ENCODE data around the gene TCEA3. TPM values are rescaled to one million over a fixed set of nuclear protein-coding genes. Genes with fewer than 3 reads are reported as not detected.

TCEA3 gene
- total and polyA plus RNA-seq, 2 experiments from 2014 or later, result not detected

DNA sequence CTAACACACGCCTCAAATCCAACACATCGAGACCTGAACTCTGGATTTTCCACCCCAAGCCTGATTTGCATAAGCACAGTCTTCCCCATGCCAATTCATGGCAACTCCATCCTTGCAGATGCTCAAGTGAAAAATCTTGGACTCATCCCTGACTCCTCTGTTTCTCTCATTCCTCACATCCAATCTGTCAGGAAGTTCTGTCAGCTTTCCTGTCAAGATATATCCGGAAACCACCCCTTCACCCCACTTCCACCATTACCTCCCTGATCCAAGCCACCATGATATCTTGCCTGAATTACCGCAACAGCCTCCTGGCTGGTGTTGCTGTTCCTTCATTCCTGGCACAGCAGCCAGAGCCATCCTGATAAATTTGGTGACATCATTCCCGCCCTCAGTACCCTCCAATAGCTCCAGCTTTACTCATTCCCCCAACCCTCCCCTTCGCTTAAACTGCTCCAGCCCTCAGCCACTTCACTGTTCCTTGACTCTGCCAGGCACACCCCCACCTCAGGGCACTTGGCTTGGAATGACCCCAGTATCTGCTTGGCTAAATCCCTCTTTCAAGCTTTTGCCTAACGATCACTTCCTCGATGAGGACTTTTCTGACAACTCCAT, 17.4 kb downstream of the TCEA3 start:
- no peaks in the 10 kb centered on the region; the same call in 1 of the 3 replicates for H3K9me3 Mint-ChIP-seq
- TF ChIP-seq, protein P1, sequence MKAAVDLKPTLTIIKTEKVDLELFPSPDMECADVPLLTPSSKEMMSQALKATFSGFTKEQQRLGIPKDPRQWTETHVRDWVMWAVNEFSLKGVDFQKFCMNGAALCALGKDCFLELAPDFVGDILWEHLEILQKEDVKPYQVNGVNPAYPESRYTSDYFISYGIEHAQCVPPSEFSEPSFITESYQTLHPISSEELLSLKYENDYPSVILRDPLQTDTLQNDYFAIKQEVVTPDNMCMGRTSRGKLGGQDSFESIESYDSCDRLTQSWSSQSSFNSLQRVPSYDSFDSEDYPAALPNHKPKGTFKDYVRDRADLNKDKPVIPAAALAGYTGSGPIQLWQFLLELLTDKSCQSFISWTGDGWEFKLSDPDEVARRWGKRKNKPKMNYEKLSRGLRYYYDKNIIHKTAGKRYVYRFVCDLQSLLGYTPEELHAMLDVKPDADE (IDR thresholded peaks at IDR 0.05), result no peak
- TF ChIP-seq ZNF114 (CRISPR knock-in tag; IDR thresholded peaks at IDR 0.05), result no peak
- no peak for TF ChIP-seq JUNB (IDR thresholded peaks at IDR 0.05; ENCODE audit: unreplicated experiment)
- TF ChIP-seq, protein P2, sequence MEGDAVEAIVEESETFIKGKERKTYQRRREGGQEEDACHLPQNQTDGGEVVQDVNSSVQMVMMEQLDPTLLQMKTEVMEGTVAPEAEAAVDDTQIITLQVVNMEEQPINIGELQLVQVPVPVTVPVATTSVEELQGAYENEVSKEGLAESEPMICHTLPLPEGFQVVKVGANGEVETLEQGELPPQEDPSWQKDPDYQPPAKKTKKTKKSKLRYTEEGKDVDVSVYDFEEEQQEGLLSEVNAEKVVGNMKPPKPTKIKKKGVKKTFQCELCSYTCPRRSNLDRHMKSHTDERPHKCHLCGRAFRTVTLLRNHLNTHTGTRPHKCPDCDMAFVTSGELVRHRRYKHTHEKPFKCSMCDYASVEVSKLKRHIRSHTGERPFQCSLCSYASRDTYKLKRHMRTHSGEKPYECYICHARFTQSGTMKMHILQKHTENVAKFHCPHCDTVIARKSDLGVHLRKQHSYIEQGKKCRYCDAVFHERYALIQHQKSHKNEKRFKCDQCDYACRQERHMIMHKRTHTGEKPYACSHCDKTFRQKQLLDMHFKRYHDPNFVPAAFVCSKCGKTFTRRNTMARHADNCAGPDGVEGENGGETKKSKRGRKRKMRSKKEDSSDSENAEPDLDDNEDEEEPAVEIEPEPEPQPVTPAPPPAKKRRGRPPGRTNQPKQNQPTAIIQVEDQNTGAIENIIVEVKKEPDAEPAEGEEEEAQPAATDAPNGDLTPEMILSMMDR (conservative IDR thresholded peaks at IDR 0.05; ENCODE audit: low read depth in 2 of 2), result no peak
- no peak for TF ChIP-seq STAT1 (IDR thresholded peaks at IDR 0.05; ENCODE audit: unreplicated experiment)
- TF ChIP-seq EZH2 (IDR thresholded peaks at IDR 0.05; ENCODE audit: low read depth, unreplicated experiment), result no peak
- TF ChIP-seq POLR2AphosphoS5 (IDR thresholded peaks at IDR 0.05; ENCODE audit: low read depth), result no peak
- TF ChIP-seq, protein P3, sequence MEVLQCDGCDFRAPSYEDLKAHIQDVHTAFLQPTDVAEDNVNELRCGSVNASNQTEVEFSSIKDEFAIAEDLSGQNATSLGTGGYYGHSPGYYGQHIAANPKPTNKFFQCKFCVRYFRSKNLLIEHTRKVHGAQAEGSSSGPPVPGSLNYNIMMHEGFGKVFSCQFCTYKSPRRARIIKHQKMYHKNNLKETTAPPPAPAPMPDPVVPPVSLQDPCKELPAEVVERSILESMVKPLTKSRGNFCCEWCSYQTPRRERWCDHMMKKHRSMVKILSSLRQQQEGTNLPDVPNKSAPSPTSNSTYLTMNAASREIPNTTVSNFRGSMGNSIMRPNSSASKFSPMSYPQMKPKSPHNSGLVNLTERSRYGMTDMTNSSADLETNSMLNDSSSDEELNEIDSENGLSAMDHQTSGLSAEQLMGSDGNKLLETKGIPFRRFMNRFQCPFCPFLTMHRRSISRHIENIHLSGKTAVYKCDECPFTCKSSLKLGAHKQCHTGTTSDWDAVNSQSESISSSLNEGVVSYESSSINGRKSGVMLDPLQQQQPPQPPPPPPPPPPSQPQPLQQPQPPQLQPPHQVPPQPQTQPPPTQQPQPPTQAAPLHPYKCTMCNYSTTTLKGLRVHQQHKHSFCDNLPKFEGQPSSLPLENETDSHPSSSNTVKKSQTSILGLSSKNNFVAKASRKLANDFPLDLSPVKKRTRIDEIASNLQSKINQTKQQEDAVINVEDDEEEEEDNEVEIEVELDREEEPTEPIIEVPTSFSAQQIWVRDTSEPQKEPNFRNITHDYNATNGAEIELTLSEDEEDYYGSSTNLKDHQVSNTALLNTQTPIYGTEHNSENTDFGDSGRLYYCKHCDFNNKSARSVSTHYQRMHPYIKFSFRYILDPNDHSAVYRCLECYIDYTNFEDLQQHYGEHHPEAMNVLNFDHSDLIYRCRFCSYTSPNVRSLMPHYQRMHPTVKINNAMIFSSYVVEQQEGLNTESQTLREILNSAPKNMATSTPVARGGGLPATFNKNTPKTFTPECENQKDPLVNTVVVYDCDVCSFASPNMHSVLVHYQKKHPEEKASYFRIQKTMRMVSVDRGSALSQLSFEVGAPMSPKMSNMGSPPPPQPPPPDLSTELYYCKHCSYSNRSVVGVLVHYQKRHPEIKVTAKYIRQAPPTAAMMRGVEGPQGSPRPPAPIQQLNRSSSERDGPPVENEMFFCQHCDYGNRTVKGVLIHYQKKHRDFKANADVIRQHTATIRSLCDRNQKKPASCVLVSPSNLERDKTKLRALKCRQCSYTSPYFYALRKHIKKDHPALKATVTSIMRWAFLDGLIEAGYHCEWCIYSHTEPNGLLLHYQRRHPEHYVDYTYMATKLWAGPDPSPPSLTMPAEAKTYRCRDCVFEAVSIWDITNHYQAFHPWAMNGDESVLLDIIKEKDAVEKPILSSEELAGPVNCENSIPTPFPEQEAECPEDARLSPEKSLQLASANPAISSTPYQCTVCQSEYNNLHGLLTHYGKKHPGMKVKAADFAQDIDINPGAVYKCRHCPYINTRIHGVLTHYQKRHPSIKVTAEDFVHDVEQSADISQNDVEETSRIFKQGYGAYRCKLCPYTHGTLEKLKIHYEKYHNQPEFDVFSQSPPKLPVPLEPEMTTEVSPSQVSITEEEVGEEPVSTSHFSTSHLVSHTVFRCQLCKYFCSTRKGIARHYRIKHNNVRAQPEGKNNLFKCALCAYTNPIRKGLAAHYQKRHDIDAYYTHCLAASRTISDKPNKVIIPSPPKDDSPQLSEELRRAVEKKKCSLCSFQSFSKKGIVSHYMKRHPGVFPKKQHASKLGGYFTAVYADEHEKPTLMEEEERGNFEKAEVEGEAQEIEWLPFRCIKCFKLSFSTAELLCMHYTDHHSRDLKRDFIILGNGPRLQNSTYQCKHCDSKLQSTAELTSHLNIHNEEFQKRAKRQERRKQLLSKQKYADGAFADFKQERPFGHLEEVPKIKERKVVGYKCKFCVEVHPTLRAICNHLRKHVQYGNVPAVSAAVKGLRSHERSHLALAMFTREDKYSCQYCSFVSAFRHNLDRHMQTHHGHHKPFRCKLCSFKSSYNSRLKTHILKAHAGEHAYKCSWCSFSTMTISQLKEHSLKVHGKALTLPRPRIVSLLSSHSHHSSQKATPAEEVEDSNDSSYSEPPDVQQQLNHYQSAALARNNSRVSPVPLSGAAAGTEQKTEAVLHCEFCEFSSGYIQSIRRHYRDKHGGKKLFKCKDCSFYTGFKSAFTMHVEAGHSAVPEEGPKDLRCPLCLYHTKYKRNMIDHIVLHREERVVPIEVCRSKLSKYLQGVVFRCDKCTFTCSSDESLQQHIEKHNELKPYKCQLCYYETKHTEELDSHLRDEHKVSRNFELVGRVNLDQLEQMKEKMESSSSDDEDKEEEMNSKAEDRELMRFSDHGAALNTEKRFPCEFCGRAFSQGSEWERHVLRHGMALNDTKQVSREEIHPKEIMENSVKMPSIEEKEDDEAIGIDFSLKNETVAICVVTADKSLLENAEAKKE (CRISPR knock-in tag; IDR thresholded peaks at IDR 0.05), result no peak
- no peak for TF ChIP-seq EZH2phosphoT487 (IDR thresholded peaks at IDR 0.05; ENCODE audit: unreplicated experiment)
- no peak for TF ChIP-seq CREB1 (CRISPR knock-in tag; IDR thresholded peaks at IDR 0.05; ENCODE audit: low read depth)
- TF ChIP-seq NANOG (IDR thresholded peaks at IDR 0.05; ENCODE audit: borderline replicate concordance), result no peak
- no peak for TF ChIP-seq REST (IDR thresholded peaks at IDR 0.05; ENCODE audit: unreplicated experiment)
- no peak for TF ChIP-seq ZNF331 (CRISPR knock-in tag; IDR thresholded peaks at IDR 0.05; ENCODE audit: low read depth)
- Histone ChIP-seq H3K4me3 (no peak overlapping the region), H3K79me2 (replicated peaks; ENCODE audit: insufficient read depth) (no peaks in the 10 kb centered on the region), H3K27me3 (ENCODE audit: insufficient read depth) (peaks cover 97% of the 10 kb centered on the region), H3K9me2 (ENCODE audit: insufficient read depth) (no peaks in the 10 kb centered on the region), H3K36me3 (ENCODE audit: insufficient read depth) (no peaks in the 10 kb centered on the region), H3K4me2 (no peak overlapping the region), H3K4me1 (ENCODE audit: insufficient read depth) (no peaks in the 10 kb centered on the region), H4K20me1 (replicated peaks; ENCODE audit: insufficient read depth) (0 out of 2 replicates have a peak, but pooled peaks cover 8% of the 10 kb centered on the region), H3K27ac (ENCODE audit: low read depth) (no peak overlapping the region), H2AFZ (no peak overlapping the region), H3F3A (replicated peaks; ENCODE audit: low read depth) (no peaks in the 10 kb centered on the region)
- ATAC-seq (no peak), DNase-seq (ENCODE audit: low spot score) (no peak)
- H3K4me3 Mint-ChIP-seq, result no peak overlapping the region
- H3K27ac Mint-ChIP-seq, result no peak overlapping the region
- H3K36me3 Mint-ChIP-seq (ENCODE audit: low read depth), result no peaks in the 10 kb centered on the region
- peaks cover 28% of the 10 kb centered on the region for H3K27me3 Mint-ChIP-seq (ENCODE audit: insufficient read depth, low read depth, poor library complexity)
- peaks cover 2% of the 10 kb centered on the region for H3K4me1 Mint-ChIP-seq
